H1 (cell line): ENCODE results near the gene DPP10. TPM values are rescaled to one million over a fixed set of nuclear protein-coding genes. Genes with fewer than 3 reads are reported as not detected.

Experiments used
- CTCF ChIA-PET: fragments of 300-600 bp; sonication (Branson Sonifier 250); formaldehyde crosslinking; loops from one replicate; lab custom pipeline; 2021; ENCODE audit not compliant: partially characterized antibody; lab: Charles Lee
- POLR2A ChIA-PET: fragments of 300-600 bp; sonication (Branson Sonifier 250); formaldehyde crosslinking; loops from one replicate; lab custom pipeline; 2021; ENCODE audit warnings: inconsistent platforms; ENCODE audit not compliant: partially characterized antibody; lab: Charles Lee
- DNase-seq, 2 experiments: peaks; one replicate each; pipeline versions ENCODE4 v3.0.0 to v3.0.0-alpha.2; 2010 to 2022; ENCODE audit warnings: low spot score in 2 of 2, low read depth in 1 of 2, mixed read lengths in 1 of 2
- FAIRE-seq: peaks from 2 replicates; lab custom pipeline; 2011; peaks lifted over from hg19 to GRCh38; lab: Jason Lieb, UNC
- H2AFZ ChIP-seq: 2 replicates; pipeline ENCODE4 v1.8.1; 2012; ENCODE audit warnings: low read length, inconsistent platforms
- H2AK5ac ChIP-seq: 2 replicates; pipeline ENCODE4 v1.6.1; 2013; ENCODE audit warnings: low read depth, low read length
- H2BK120ac ChIP-seq: replicated peaks from 2 replicates; pipeline ENCODE3; 2013; ENCODE audit warnings: low read depth, low read length, inconsistent platforms
- H2BK12ac ChIP-seq: 2 replicates; pipeline ENCODE4 v1.6.1; 2013; ENCODE audit warnings: low read depth, low read length
- H2BK15ac ChIP-seq: 2 replicates; pipeline ENCODE4 v1.6.1; 2013; ENCODE audit warnings: low read length
- H2BK20ac ChIP-seq: 2 replicates; pipeline ENCODE4 v1.6.1; 2013; ENCODE audit warnings: low read length
- H2BK5ac ChIP-seq: 2 replicates; pipeline ENCODE4 v1.6.1; 2013; ENCODE audit warnings: low read depth, low read length
- H3K14ac ChIP-seq: 2 replicates; pipeline ENCODE4 v1.6.1; 2013; ENCODE audit warnings: inconsistent platforms; ENCODE audit not compliant: insufficient read length
- H3K18ac ChIP-seq: 2 replicates; pipeline ENCODE4 v1.6.1; 2013; ENCODE audit warnings: low read length; ENCODE audit errors: extremely low read depth
- H3K23ac ChIP-seq: 2 replicates; pipeline ENCODE4 v1.6.1; 2013; ENCODE audit warnings: inconsistent platforms; ENCODE audit not compliant: insufficient read length
- H3K23me2 ChIP-seq: 2 replicates; pipeline ENCODE4 v1.6.1; 2013; ENCODE audit warnings: low read depth, low read length
- H3K27ac ChIP-seq: 2 replicates; pipeline ENCODE4 v1.6.1; 2011; ENCODE audit warnings: low read depth, low read length, inconsistent platforms
- H3K27me3 ChIP-seq, 4 experiments: replicated peaks in 1 of 4; 1 replicate in 1 of 4; 2 replicates in 3 of 4; pipeline versions ENCODE4 v1.6.1 to v1.8.1; 2011 to 2013; ENCODE audit warnings: low read length in 3 of 4, mild to moderate bottlenecking in 3 of 4, inconsistent platforms in 2 of 4, mixed read lengths in 2 of 4, moderate library complexity in 1 of 4; ENCODE audit not compliant: control insufficient read depth in 3 of 4, insufficient read depth in 3 of 4; ENCODE audit errors: extremely low read depth in 1 of 4
- H3K36me3 ChIP-seq, 4 experiments: 2 replicates each; pipeline versions ENCODE4 v1.6.1 to v1.8.1; 2011 to 2013; ENCODE audit warnings: mild to moderate bottlenecking in 4 of 4, low read length in 3 of 4, moderate library complexity in 2 of 4, control low read depth in 1 of 4, inconsistent platforms in 1 of 4; ENCODE audit not compliant: insufficient read depth in 4 of 4, control insufficient read depth in 2 of 4
- H3K4ac ChIP-seq: replicated peaks from 2 replicates; pipeline ENCODE3; 2013; ENCODE audit warnings: low read length, low read depth, mixed read lengths, inconsistent platforms; ENCODE audit not compliant: insufficient read length
- H3K4me1 ChIP-seq, 4 experiments: replicated peaks in 1 of 4; 1 replicate in 1 of 4; 2 replicates in 3 of 4; pipeline versions ENCODE4 v1.6.1 to v1.8.1; 2011 to 2013; ENCODE audit warnings: low read length in 3 of 4, inconsistent platforms in 2 of 4, mixed read lengths in 1 of 4; ENCODE audit not compliant: insufficient read depth in 4 of 4, control insufficient read depth in 3 of 4
- H3K4me2 ChIP-seq, 2 experiments: 2 replicates each; pipeline versions ENCODE4 v1.6.1 to v1.8.1; 2011 to 2013; ENCODE audit warnings: low read depth in 2 of 2, low read length in 2 of 2, control low read depth in 1 of 2, inconsistent platforms in 1 of 2, mild to moderate bottlenecking in 1 of 2; ENCODE audit not compliant: insufficient read depth in 1 of 2
- H3K4me3 ChIP-seq, 4 experiments: fragments of 200-600, 300-600 bp in 1 of 4; sonication (generic), shearing (Covaris generic), sonication (Bioruptor Twin) in 1 of 4; 2 replicates each; pipeline versions ENCODE4 v1.5.1 to v1.8.1; 2011 to 2016; ENCODE audit warnings: low read length in 4 of 4, low read depth in 3 of 4, control low read depth in 2 of 4, inconsistent platforms in 2 of 4, mild to moderate bottlenecking in 2 of 4, mixed read lengths in 1 of 4, moderate library complexity in 1 of 4; ENCODE audit not compliant: insufficient read depth in 2 of 4; ENCODE audit errors: extremely low read depth in 1 of 4
- H3K56ac ChIP-seq: replicated peaks from 2 replicates; pipeline ENCODE3; 2013; ENCODE audit warnings: low read depth, mild to moderate bottlenecking, mixed read lengths, low read length, inconsistent platforms; ENCODE audit not compliant: insufficient read length
- H3K79me1 ChIP-seq: 2 replicates; pipeline ENCODE4 v1.6.1; 2013; ENCODE audit warnings: low read depth, low read length, control low read depth
- H3K79me2 ChIP-seq, 2 experiments: 2 replicates each; pipeline versions ENCODE4 v1.6.1 to v1.8.1; 2012 to 2013; ENCODE audit warnings: low read length in 2 of 2, mild to moderate bottlenecking in 2 of 2, inconsistent platforms in 1 of 2; ENCODE audit not compliant: insufficient read depth in 2 of 2, control insufficient read depth in 1 of 2
- H3K9ac ChIP-seq, 4 experiments: replicated peaks in 1 of 4; 1 replicate in 1 of 4; 2 replicates in 3 of 4; pipeline versions ENCODE4 v1.6.1 to v1.8.1; 2011 to 2013; ENCODE audit warnings: low read depth in 3 of 4, low read length in 3 of 4, control low read depth in 2 of 4, mild to moderate bottlenecking in 2 of 4, moderate library complexity in 2 of 4, inconsistent platforms in 1 of 4; ENCODE audit errors: extremely low read depth in 1 of 4
- H3K9me3 ChIP-seq, 2 experiments: 2 replicates each; pipeline versions ENCODE4 v1.6.1 to v1.8.1; 2012 to 2013; ENCODE audit warnings: mild to moderate bottlenecking in 2 of 2, moderate library complexity in 2 of 2, control low read depth in 1 of 2, inconsistent platforms in 1 of 2, low read depth in 1 of 2, low read length in 1 of 2, mixed read lengths in 1 of 2; ENCODE audit not compliant: insufficient read depth in 2 of 2
- H4K20me1 ChIP-seq, 2 experiments: replicated peaks in 1 of 2; 2 replicates each; pipeline versions ENCODE3 to v1.8.1; 2011 to 2013; ENCODE audit warnings: inconsistent platforms in 2 of 2, low read length in 2 of 2, mild to moderate bottlenecking in 1 of 2; ENCODE audit not compliant: insufficient read depth in 2 of 2, control insufficient read depth in 1 of 2
- H4K5ac ChIP-seq: 2 replicates; pipeline ENCODE4 v1.6.1; 2013; ENCODE audit warnings: low read length, low read depth, mixed read lengths, inconsistent platforms; ENCODE audit not compliant: insufficient read length
- H4K8ac ChIP-seq: 2 replicates; pipeline ENCODE4 v1.8.0; 2013; ENCODE audit warnings: mild to moderate bottlenecking, moderate library complexity, low read length, inconsistent platforms; ENCODE audit not compliant: insufficient read depth; ENCODE audit errors: extremely low read depth
- H4K91ac ChIP-seq: replicated peaks from 2 replicates; pipeline ENCODE3; 2013; ENCODE audit warnings: low read length, mixed read lengths, inconsistent platforms; ENCODE audit not compliant: insufficient read length
- ASH2L ChIP-seq: fragments of 200-600, 300-600 bp; sonication (generic); IDR thresholded peaks from one replicate; pipeline ENCODE4 v1.7.1; 2017; ENCODE audit warnings: low read length
- GTF2F1 ChIP-seq: IDR thresholded peaks from 2 replicates; pipeline ENCODE4 v1.6.1; 2012; ENCODE audit warnings: low read depth, low read length, improper control_type of control experiment, borderline replicate concordance
- KDM1A ChIP-seq: fragments of 200-600, 300-600 bp; sonication (generic); IDR thresholded peaks from 2 replicates; pipeline ENCODE4 v1.7.1; 2016; ENCODE audit warnings: mild to moderate bottlenecking, low read length, borderline replicate concordance
- KDM4A ChIP-seq: IDR thresholded peaks from one replicate; pipeline ENCODE4 v1.7.1; 2012; ENCODE audit warnings: low read depth, mild to moderate bottlenecking, moderate library complexity, low read length, inconsistent platforms; ENCODE audit not compliant: severe bottlenecking
- SP1 ChIP-seq: IDR thresholded peaks from 2 replicates; pipeline ENCODE4 v1.6.1; 2011; ENCODE audit warnings: low read depth, low read length
- WGBS, 2 experiments: shearing (Covaris generic) in 1 of 2; methylation state at CpG; one replicate each; pipeline versions ENCODE4 v1.1.6 to v1.1.7; 2013 to 2015; ENCODE audit warnings: low lambda C conversion rate in 2 of 2, mixed read lengths in 2 of 2, inconsistent platforms in 1 of 2, low coverage in 1 of 2, missing lambda C conversion rate in 1 of 2; ENCODE audit not compliant: insufficient replicate concordance in 2 of 2, insufficient coverage in 1 of 2, insufficient read length in 1 of 2; ENCODE audit errors: extremely low coverage in 1 of 2, missing lambda C conversion rate in 1 of 2; 5-methylcytosine and 5-hydroxymethylcytosine counted together
- polyA plus RNA-seq, 7 experiments: library from polyadenylated mRNA; depleted of rRNA in 3 of 7; stranded (reverse) in 5 of 7; unstranded in 2 of 7; fragments of >200 nt in 5 of 7; fragments of 200-250 nt in 2 of 7; gene quantifications; 1 replicate in 5 of 7; 2 replicates in 1 of 7; 4 replicates in 1 of 7; pipeline versions ENCODE4 v1.2.1 to v1.2.3, GENCODE V29; 2011 to 2013; ENCODE audit warnings: missing spikeins in 2 of 7, mixed read lengths in 2 of 7
- total RNA-seq: library from RNA; stranded (reverse); fragmentation: NEBNext Ultra II Directional; extraction: Animal tissue kit (Norgen Biotek cat#: 25700); gene quantifications from 2 replicates; pipeline ENCODE4 v1.2.1, GENCODE V29; 2021
- TF ChIP-seq, protein P1 (sequence below): IDR thresholded peaks from 2 replicates; pipeline ENCODE4 v1.6.1; 2012; ENCODE audit warnings: inconsistent platforms

The DPP10 gene
- total and polyA plus RNA-seq, 2 of the 8 experiments (the other 6 are each of a cell fraction or from before 2014, with no cell fraction given) = 3.3 to 7.2 TPM

DNA sequence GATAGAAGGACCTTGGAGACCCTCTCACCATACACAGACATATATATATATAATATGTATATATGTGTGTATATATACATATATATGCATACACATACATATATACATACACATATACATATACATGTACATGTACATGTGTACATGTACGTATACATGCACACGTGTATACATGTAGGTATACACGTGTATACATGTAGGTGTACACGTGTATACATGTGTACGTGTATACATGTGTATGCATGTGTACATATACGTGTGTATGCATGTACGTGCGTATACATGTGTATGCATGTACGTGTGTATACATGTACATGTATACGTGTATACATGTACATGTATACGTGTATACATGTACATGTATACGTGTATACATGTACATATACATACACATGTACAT lies 54.5 kb downstream of the DPP10 start:
- H3K18ac ChIP-seq = no peak overlapping the region
- POLR2A ChIA-PET = no interaction called here
- peak overlapping the region; percentile 74 for H3K23ac ChIP-seq
- no peaks in the 10 kb centered on the region for H3K79me1 ChIP-seq
- FAIRE-seq (no peak), DNase-seq (no peak)
- no peak overlapping the region for H3K4me2 ChIP-seq
- H2BK120ac ChIP-seq = no peak overlapping the region
- CTCF ChIA-PET = no interaction called here
- H3K9me3 ChIP-seq = no peaks in the 10 kb centered on the region; a peak in 1 of 4 replicates
- H2BK20ac ChIP-seq = no peak overlapping the region
- H3K56ac ChIP-seq = no peak overlapping the region
- H2BK12ac ChIP-seq = no peak overlapping the region
- TF ChIP-seq KDM4A (no peak), KDM1A (no peak), GTF2F1 (no peak), SP1 (no peak), ASH2L (no peak)
- TF ChIP-seq, protein P1, sequence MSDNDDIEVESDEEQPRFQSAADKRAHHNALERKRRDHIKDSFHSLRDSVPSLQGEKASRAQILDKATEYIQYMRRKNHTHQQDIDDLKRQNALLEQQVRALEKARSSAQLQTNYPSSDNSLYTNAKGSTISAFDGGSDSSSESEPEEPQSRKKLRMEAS = no peak
- H3K9ac ChIP-seq = no peak overlapping the region
- H3K36me3 ChIP-seq = no peaks in the 10 kb centered on the region
- H3K4ac ChIP-seq = no peak overlapping the region
- H3K23me2 ChIP-seq = no peaks in the 10 kb centered on the region
- WGBS, 2 experiments = 84% methylated on average over 12 of the region's 12 CpGs; no CpG with 5 or more reads in 1 of the 2 experiments
- H2BK5ac ChIP-seq = no peak overlapping the region
- H4K8ac ChIP-seq = no peak overlapping the region
- H4K91ac ChIP-seq = no peak overlapping the region
- no peak overlapping the region for H2BK15ac ChIP-seq
- no peak overlapping the region for H2AFZ ChIP-seq
- no peaks in the 10 kb centered on the region for H3K79me2 ChIP-seq
- H4K5ac ChIP-seq = no peak overlapping the region
- no peaks in the 10 kb centered on the region for H3K4me1 ChIP-seq
- no peak overlapping the region for H3K4me3 ChIP-seq
- H3K27me3 ChIP-seq = no peaks in the 10 kb centered on the region
- H3K14ac ChIP-seq = no peak overlapping the region
- no peaks in the 10 kb centered on the region for H4K20me1 ChIP-seq
- H3K27ac ChIP-seq = no peak overlapping the region
- no peak overlapping the region for H2AK5ac ChIP-seq
